GM12874 (cell line): ENCODE results near the gene OR10H1.

ENCODE experiments used
- CTCF ChIP-seq: IDR thresholded peaks from 2 replicates; pipeline ENCODE4 v1.5.1; 2011; ENCODE audit warnings: low read depth, mild to moderate bottlenecking, control low read depth, low read length, moderate library complexity; ENCODE audit not compliant: insufficient read depth

OR10H1 gene

GRCh38 chr19:15831626-15832025, 16.2 kb upstream of the OR10H1 start:
- TF ChIP-seq CTCF, result no peak

DNA sequence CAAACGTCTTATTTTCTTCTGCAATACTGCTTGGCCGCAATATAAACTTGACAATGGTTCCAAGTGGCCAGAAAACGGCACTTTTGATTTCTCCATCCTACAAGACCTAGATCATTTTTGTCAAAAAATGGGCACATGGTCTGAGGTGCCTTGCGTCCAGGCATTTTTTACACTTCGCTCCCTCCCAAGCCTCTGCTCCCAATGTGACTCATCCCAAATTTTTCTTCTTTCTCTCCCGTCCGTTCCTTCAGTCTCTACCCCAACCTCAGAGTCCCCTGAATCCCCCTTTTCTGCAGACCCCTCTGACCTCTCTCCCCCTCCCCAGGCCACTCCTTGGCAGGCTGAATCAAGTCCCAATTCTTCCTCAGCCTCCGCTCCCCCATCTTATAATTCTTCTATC, 14.3 kb upstream of the OR10H1 start:
- TF ChIP-seq CTCF, result no peak

- no peak for TF ChIP-seq CTCF
Observed at GRCh38 chr19:15829306-15829698, 13.8 kb upstream of the OR10H1 start.

- TF ChIP-seq CTCF, result no peak
Observed at GRCh38 chr19:15828121-15828610, 12.7 kb upstream of the OR10H1 start.

GRCh38 chr19:15825753-15826152, 10.3 kb upstream of the OR10H1 start:
- TF ChIP-seq CTCF, result no peak

GRCh38 chr19:15820646-15821045, 5.2 kb upstream of the OR10H1 start:
- no peak for TF ChIP-seq CTCF

- no peak for TF ChIP-seq CTCF
Observed at GRCh38 chr19:15813916-15814315, 1.5 kb downstream of the OR10H1 start.
